HFF-Myc (cell line): ENCODE results near the gene ABCC5.
A peak's percentile ranks its signal among the peaks of the same experiment; 100 is the strongest.
"Not testable (repeated sequence)": the region's sequence is repeated elsewhere in the genome, so short reads cannot be mapped to it uniquely, and the experiment has no call there.

Experiments
- DNase-seq: peaks from one replicate; pipeline ENCODE4 v3.0.0-alpha.2; 2011; ENCODE audit warnings: low read depth; ENCODE audit errors: extremely low read depth
- H3K4me3 ChIP-seq: replicated peaks from 2 replicates; pipeline ENCODE4 v1.5.1; 2011; ENCODE audit warnings: low read depth, mild to moderate bottlenecking, control low read depth, low read length
- CTCF ChIP-seq: IDR thresholded peaks from 2 replicates; pipeline ENCODE4 v1.5.1; 2012; ENCODE audit warnings: mild to moderate bottlenecking, low read depth, low read length, control low read depth; ENCODE audit errors: missing control alignments

The ABCC5 gene

GRCh38 chr3:184016811-184017671 is 643 bp downstream of the ABCC5 start:
- H3K4me3 ChIP-seq = peak overlapping the region; percentile 96
- DNase-seq = no peak
- peak; percentile 56 for TF ChIP-seq CTCF

DNA sequence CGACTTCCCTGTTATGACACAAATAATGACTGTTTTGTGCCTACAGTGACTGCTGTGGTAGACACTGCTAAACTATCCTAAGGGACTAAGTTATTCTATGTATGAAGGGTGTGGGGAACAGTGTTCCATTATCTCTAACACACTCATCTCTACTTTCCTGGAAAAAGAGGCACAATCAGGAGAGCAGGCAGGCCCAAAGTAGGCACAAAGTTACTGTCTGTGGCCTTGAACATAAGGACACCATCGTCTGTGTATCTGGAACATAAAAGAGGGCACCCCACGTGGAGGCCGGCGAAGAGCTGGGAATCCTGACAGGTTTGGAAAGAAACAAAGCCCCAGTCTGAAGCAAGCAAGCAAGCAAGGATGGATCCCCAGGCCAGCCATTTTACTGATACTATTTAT is 1.5 kb downstream of the ABCC5 start:
- peak overlapping the region; percentile 96 for H3K4me3 ChIP-seq
- no peak for TF ChIP-seq CTCF
- DNase-seq = no peak

GRCh38 chr3:184015381-184016019 is 2.2 kb downstream of the ABCC5 start:
- no peak for DNase-seq
- TF ChIP-seq CTCF = no peak
- H3K4me3 ChIP-seq = peak overlapping the region; percentile 96

DNA sequence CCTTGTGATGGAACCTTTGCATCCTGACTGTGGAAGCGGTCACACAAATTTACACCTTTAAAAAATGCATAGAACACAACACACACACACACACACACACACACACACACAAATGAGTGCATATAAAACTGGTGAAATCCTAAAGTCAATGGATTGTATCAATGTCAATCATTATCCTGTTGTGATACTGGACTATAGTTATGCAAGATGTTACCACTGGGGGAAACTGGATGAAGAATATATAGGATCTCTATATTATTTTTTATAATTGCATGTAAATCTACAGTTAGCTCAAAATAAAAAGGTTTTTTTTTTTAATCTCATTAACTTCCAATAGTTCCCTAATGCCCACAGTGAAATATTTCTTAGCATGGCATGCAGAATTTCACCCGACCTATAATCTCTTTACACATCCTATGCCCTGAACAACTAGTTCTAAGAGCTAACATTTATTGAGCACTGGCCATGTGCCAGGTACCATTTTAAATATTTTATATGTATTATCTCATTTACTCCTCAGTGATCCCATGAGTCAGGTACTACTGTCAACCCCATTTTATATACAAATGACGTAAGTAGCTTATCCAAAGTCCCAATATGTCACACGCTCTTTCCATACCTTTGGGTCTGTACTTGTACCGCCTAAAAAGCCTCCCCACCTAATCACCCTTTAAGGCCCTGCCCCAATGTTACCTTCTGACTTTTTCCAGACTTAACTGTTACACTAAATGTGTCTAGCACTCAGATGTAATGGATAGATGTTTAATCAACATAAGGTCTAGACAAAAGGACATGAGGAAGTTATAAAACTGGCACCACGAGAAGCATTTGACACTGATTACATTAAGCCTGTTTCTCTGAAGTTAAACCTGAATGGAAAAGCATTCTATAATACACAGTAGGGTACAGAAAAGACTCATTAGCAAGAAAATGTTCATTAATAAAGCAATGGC is 5.5 kb downstream of the ABCC5 start:
- no peak for TF ChIP-seq CTCF
- no peak for DNase-seq

DNA sequence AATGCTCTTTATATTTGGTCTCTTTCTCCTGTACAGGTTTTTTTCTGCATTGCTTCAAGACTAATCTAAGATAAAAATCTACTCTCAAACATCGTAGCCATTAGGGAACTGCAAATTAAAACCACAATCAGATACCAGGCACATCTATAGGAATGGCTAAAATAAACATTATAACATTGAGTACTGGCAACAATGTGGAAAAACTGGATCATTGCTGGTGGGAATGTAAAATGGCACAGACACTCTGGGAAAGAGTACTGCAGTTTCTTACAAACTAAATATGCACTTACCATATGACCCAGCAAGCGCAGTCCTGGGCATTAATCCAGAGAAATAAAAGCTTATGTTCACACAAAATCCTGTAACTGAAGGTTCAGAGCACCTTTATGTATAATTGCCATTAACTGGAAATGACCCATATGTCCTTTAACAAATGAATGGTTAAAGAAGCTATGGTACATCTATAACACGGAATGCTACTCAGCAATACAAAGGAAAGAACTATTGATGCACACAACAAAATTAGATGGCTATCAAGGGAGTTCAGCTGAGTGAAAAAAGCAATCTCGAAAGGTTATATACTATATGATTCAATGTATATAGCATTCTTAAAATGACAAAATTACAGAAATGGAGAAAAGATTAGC is 6.3 kb downstream of the ABCC5 start:
- no peak for TF ChIP-seq CTCF
- DNase-seq = no peak
- H3K4me3 ChIP-seq = no peak overlapping the region

More for the DNA sequence above, 5.5 kb downstream of the ABCC5 start:
- H3K4me3 ChIP-seq = no peak overlapping the region

DNA sequence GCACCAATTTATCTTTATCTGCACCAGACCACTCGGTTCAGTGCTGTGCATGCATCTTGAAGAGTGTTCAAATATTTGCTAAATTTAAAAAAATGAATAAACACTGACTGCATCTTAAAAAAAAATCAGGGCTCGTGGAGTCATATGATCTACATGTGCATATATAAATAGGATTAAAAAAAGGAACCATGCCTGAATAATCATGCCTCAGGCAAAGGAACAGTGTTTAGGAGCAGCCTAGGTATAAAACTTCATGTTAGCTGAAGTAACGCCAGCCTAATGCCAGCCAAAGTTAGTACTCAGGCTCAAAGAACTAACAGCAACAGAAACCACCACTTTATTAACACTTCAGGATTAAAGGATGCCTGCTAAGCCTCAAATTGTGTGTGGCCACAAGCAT is 9.5 kb downstream of the ABCC5 start:
- no peak for TF ChIP-seq CTCF
- DNase-seq = no peak
- H3K4me3 ChIP-seq = no peak overlapping the region

GRCh38 chr3:184007143-184007813 is 10.4 kb downstream of the ABCC5 start:
- H3K4me3 ChIP-seq, DNase-seq: not testable (repeated sequence)
